ENCODE measurements around the gene TNIP1. TPM values are rescaled to one million over a fixed set of nuclear protein-coding genes. Genes with fewer than 3 reads are reported as not detected.

TNIP1 gene
- total RNA-seq, 1 donor from 2014 or later: 99.6 TPM

GRCh38 chr5:151028717-151029116 is 52.1 kb downstream of the TNIP1 start:
- no peaks in the 10 kb centered on the region for H3K9me3 ChIP-seq
- intact Hi-C loops (cut with DNase I): no loop called here
- no peaks in the 10 kb centered on the region for H3K27me3 ChIP-seq (ENCODE audit: low read depth)
- peak overlapping the region; percentile 21 for H3K27ac ChIP-seq
- ATAC-seq (no peak), DNase-seq (no peak)
- peaks cover 72% of the 10 kb centered on the region for H3K4me1 ChIP-seq
- H3K36me3 ChIP-seq: peaks cover 97% of the 10 kb centered on the region
- TF ChIP-seq CTCF (IDR thresholded peaks at IDR 0.05): no peak
- H3K4me3 ChIP-seq: no peak overlapping the region

GRCh38 chr5:151027961-151028479 is 52.8 kb downstream of the TNIP1 start:
- Histone ChIP-seq H3K36me3 (peaks cover 92% of the 10 kb centered on the region), H3K4me3 (no peak overlapping the region), H3K27me3 (ENCODE audit: low read depth) (no peaks in the 10 kb centered on the region), H3K4me1 (peaks cover 79% of the 10 kb centered on the region), H3K9me3 (no peaks in the 10 kb centered on the region), H3K27ac (peak overlapping the region; percentile 93)
- no peak for ATAC-seq
- no peak for DNase-seq
- no peak for TF ChIP-seq CTCF (IDR thresholded peaks at IDR 0.05)
- intact Hi-C loops (cut with DNase I): no loop called here

GRCh38 chr5:151026679-151027078 is 54.2 kb downstream of the TNIP1 start:
- Histone ChIP-seq H3K27me3 (ENCODE audit: low read depth) (no peaks in the 10 kb centered on the region), H3K27ac (peak overlapping the region; percentile 93), H3K9me3 (no peaks in the 10 kb centered on the region), H3K4me3 (peak overlapping the region; percentile 89), H3K4me1 (peaks cover 80% of the 10 kb centered on the region), H3K36me3 (peaks cover 91% of the 10 kb centered on the region)
- ATAC-seq (peak in 1 of 2 donors; percentile 18), DNase-seq (no peak)
- no peak for TF ChIP-seq CTCF (IDR thresholded peaks at IDR 0.05)
- intact Hi-C loops (cut with DNase I): no loop called here

GRCh38 chr5:151026088-151026487 is 54.7 kb downstream of the TNIP1 start:
- peak overlapping the region; percentile 93 for H3K27ac ChIP-seq
- peak overlapping the region; percentile 89 for H3K4me3 ChIP-seq
- peaks cover 85% of the 10 kb centered on the region for H3K36me3 ChIP-seq
- DNase-seq (no peak), ATAC-seq (no peak)
- intact Hi-C loops (cut with DNase I): no loop called here
- H3K9me3 ChIP-seq: no peaks in the 10 kb centered on the region
- no peak for TF ChIP-seq CTCF (IDR thresholded peaks at IDR 0.05)
- no peaks in the 10 kb centered on the region for H3K27me3 ChIP-seq (ENCODE audit: low read depth)
- H3K4me1 ChIP-seq: peaks cover 79% of the 10 kb centered on the region

- ATAC-seq (no peak), DNase-seq (no peak)
- Histone ChIP-seq H3K4me3 (peak overlapping the region; percentile 89), H3K9me3 (no peaks in the 10 kb centered on the region), H3K36me3 (peaks cover 76% of the 10 kb centered on the region), H3K27ac (peak overlapping the region; percentile 93), H3K4me1 (peaks cover 80% of the 10 kb centered on the region), H3K27me3 (ENCODE audit: low read depth) (no peaks in the 10 kb centered on the region)
- intact Hi-C loops (cut with DNase I): no loop called here
- TF ChIP-seq CTCF (IDR thresholded peaks at IDR 0.05): no peak
Measured at GRCh38 chr5:151025250-151025606, 55.6 kb downstream of the TNIP1 start.

All from lower lobe of right lung (tissue), 2 donors.